ENCODE measurements around the gene GPATCH2. TPM values are rescaled to one million over a fixed set of nuclear protein-coding genes. Genes with fewer than 3 reads are reported as not detected.
A peak's percentile ranks its signal among the peaks of the same experiment; 100 is the strongest.
"Not testable (repeated sequence)": the region's sequence is repeated elsewhere in the genome, so short reads cannot be mapped to it uniquely, and the experiment has no call there.

GPATCH2 gene
- total and polyA plus RNA-seq, 10 of the 15 experiments (the other 5 are each of a cell fraction or from before 2014, with no cell fraction given), result 3.2 to 12.2 (median 5.4) TPM

- TF ChIP-seq RELA (IDR thresholded peaks at IDR 0.05; ENCODE audit: borderline replicate concordance, partially characterized antibody), result no peak
- TF ChIP-seq MXI1 (IDR thresholded peaks at IDR 0.05; ENCODE audit: low read depth, low read length), result no peak
Measured at GRCh38 chr1:217524787-217525520, 105.9 kb downstream of the GPATCH2 start (continued).

- in situ Hi-C loops (cut with MboI); DNase-seq (ENCODE audit: low read depth, low spot score); BruUV-seq (replicated peaks); SMC1A ChIA-PET (ENCODE audit: uncharacterized antibody, unreplicated experiment); intact Hi-C loops (cut with micrococcal nuclease; ENCODE audit: unreplicated experiment); CTCF ChIA-PET; H3K4me1 ChIP-seq (ENCODE audit: control insufficient read depth, insufficient read depth, low read length); FAIRE-seq; H3K79me2 ChIP-seq (ENCODE audit: control insufficient read depth, insufficient read depth, low read length); H2AFZ ChIP-seq (ENCODE audit: control insufficient read depth, low read depth, low read length); POLR2A ChIA-PET; H3K36me3 ChIP-seq (ENCODE audit: control insufficient read depth in 2 of 2, insufficient read depth in 2 of 2, low read length in 1 of 2); H3K9me3 ChIP-seq (replicated peaks; ENCODE audit: control insufficient read depth, insufficient read depth, low read length); H3K27ac ChIP-seq (ENCODE audit: control insufficient read depth, insufficient read depth); H3K4me2 ChIP-seq (ENCODE audit: control insufficient read depth, insufficient read depth); RAD21 ChIA-PET (ENCODE audit: unreplicated experiment); H3K27me3 ChIP-seq (replicated peaks in 1 of 2; ENCODE audit: control insufficient read depth in 2 of 2, insufficient read depth in 2 of 2, low read length in 1 of 2); ATAC-seq; H3K4me3 ChIP-seq; H3K9ac ChIP-seq (ENCODE audit: control insufficient read depth, insufficient read depth, low read length); H4K20me1 ChIP-seq (ENCODE audit: control insufficient read depth, insufficient read depth): not testable (repeated sequence)
- 92% methylated on average over 13 of the region's 28 CpGs for WGBS (ENCODE audit: insufficient coverage, insufficient replicate concordance, low lambda C conversion rate, missing lambda C conversion rate)
Measured at GRCh38 chr1:217523921-217524320, 107.0 kb downstream of the GPATCH2 start.

GRCh38 chr1:217522277-217522676 is 108.6 kb downstream of the GPATCH2 start:
- Histone ChIP-seq H3K4me1 (ENCODE audit: control insufficient read depth, insufficient read depth, low read length) (no peaks in the 10 kb centered on the region), H3K4me2 (ENCODE audit: control insufficient read depth, insufficient read depth) (no peak overlapping the region), H3K4me3 (no peak overlapping the region), H3K9ac (ENCODE audit: control insufficient read depth, insufficient read depth, low read length) (no peak overlapping the region), H3K27me3 (replicated peaks in 1 of 2; ENCODE audit: control insufficient read depth in 2 of 2, insufficient read depth in 2 of 2, low read length in 1 of 2) (no peaks in the 10 kb centered on the region), H3K36me3 (ENCODE audit: control insufficient read depth in 2 of 2, insufficient read depth in 2 of 2, low read length in 1 of 2) (no peaks in the 10 kb centered on the region; a peak in 1 of 4 replicates), H3K9me3 (replicated peaks; ENCODE audit: control insufficient read depth, insufficient read depth, low read length) (no peaks in the 10 kb centered on the region), H3K79me2 (ENCODE audit: control insufficient read depth, insufficient read depth, low read length) (no peaks in the 10 kb centered on the region), H3K27ac (ENCODE audit: control insufficient read depth, insufficient read depth) (no peak overlapping the region), H2AFZ (ENCODE audit: control insufficient read depth, low read depth, low read length) (no peak overlapping the region), H4K20me1 (ENCODE audit: control insufficient read depth, insufficient read depth) (no peaks in the 10 kb centered on the region)
- no peak for ATAC-seq
- no peak for FAIRE-seq
- intact Hi-C loops (cut with micrococcal nuclease; ENCODE audit: unreplicated experiment) (no loop called here), in situ Hi-C loops (cut with MboI) (no loop called here)
- ChIA-PET RAD21 (ENCODE audit: unreplicated experiment) (no interaction called here), SMC1A (ENCODE audit: uncharacterized antibody, unreplicated experiment) (no interaction called here), CTCF (no interaction called here), POLR2A (no interaction called here)
- DNase-seq (ENCODE audit: low read depth, low spot score), result no peak
- no peak for TF ChIP-seq RFX5 (IDR thresholded peaks at IDR 0.05; ENCODE audit: low read depth, low read length)
- no peak for TF ChIP-seq RBBP5 (conservative IDR thresholded peaks at IDR 0.05)
- peak; percentile 16; the same call in 1 of the 2 replicates for TF ChIP-seq RAD21 (IDR thresholded peaks at IDR 0.05; ENCODE audit: insufficient read depth, low read depth, low read length)
- WGBS (ENCODE audit: insufficient coverage, insufficient replicate concordance, low lambda C conversion rate, missing lambda C conversion rate), result 95% methylated on average over 3 of the region's 3 CpGs
- BruUV-seq (replicated peaks), result no TSS peak

All from GM12878 (cell line).